Measurements from ENCODE around the gene FOXK2.
"Not testable (repeated sequence)": the region's sequence is repeated elsewhere in the genome, so short reads cannot be mapped to it uniquely, and the experiment has no call there.

Gene FOXK2

DNA sequence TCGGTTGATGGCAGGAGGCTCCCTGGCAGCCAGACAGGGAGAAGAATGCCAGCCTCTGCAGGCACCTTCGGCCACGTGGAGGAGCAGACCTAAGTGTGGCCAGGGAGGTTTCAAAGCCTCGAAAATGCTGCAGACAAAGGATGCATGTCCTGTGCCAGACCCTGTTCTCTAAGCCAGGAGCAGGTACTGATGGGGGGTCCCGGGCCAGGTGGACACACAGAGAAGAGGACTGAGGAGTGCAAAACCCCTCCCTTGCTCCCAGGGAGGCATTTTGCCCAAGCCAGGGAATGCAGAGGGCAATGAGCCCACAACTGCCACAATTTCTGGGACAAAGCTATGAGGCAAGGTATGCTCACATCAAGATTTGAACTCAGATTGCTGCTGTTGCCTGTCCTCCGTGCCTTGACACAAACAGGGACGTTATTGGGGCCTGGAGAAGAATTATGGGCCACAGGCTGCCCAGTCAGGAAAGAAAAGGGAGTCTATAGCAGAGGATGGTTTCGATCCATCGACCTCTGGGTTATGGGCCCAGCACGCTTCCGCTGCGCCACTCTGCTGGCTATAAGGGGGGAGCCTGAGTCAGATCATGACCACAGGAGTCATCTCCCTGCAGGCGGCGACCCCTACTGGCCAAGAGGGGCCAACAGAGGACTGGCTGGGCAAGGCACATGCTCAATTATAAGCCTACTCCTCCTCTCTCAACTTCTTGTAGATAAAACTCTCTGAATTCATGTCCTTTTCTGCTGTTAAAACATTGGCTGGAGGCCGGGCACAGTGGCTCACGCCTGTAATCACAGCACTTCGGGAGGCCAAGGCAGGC, 25.1 kb upstream of the FOXK2 start:
- in situ Hi-C loops (cut with MboI; ENCODE audit: low sequenced_read_pairs): no loop called here

DNA sequence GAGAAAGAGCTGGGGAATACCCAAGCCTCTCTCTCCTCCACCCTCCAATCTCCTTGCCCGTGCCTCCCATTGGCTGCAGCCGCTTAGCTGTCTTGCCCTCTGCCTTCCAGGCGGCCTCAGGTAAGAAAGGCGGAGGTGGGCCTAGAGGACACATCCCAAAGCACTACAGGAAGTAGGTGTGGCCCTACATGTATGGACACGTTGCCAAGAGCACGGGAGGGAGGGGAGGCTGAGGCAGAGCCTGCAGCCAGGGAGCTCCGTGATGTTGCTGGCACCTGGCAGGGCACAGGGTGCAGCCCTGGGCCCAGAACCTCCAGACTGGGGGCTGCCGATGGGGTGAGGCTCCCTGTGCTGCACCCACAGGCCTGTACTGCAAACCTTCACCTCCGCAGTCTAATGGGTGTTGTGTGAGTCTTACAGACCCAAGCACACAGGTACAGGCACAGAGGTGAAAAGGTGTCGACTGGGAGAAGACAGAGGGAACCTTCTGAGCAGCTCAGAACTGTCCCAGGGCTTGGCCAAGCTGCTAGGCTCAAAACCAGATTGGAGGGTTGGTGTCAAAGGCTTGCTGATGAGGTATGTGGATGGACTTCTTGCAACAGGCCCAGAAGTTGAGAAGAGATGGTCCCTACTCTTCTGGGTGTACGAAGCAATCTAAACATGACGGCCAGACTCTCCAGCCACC, 23.5 kb upstream of the FOXK2 start:
- in situ Hi-C loops (cut with MboI; ENCODE audit: low sequenced_read_pairs): no loop called here

DNA sequence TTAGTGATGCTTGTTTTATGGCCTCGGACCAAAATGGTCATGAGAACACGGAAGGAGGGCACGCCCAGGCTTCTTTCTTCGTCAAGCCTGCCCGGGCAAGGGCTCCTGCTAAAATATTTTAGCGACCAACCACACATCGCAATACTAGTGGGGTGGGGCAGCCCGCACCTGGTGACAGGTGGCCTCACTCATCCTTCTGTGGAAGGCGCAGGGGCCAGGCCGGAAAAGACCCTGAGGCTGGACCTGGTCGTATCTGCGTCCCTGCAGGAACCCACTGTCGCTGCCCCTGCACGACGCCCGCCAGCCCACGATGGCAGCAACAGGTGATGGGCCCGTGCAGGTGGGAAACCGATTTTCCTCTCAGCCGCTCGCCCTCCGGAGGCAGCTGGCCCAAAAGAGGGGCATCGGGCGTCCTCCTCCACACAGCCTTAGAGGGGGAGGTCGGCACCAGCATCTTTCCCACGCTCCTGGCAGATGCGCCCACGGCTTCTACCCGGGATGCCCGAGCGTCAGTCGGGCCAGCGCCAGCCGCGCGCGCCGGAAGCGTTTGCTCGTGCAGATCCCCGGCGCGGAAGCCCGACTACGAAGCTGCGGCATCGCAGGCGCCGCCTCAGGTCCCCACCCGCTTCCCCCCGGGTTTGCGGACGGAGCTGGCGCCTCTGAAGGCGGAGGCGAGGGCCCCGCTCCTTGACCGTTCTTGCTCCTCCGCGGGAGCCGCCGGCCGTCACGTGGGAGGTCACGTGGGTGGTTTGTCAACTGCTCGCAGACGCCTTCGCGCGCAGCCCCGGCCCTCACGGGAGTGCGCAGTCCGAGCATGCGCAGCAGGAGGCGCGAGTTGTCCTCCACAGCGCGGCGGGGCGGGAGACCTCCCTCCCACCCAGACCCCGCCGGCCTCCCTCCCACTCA, 22.8 kb upstream of the FOXK2 start:
- in situ Hi-C loops (cut with MboI; ENCODE audit: low sequenced_read_pairs): no loop called here

DNA sequence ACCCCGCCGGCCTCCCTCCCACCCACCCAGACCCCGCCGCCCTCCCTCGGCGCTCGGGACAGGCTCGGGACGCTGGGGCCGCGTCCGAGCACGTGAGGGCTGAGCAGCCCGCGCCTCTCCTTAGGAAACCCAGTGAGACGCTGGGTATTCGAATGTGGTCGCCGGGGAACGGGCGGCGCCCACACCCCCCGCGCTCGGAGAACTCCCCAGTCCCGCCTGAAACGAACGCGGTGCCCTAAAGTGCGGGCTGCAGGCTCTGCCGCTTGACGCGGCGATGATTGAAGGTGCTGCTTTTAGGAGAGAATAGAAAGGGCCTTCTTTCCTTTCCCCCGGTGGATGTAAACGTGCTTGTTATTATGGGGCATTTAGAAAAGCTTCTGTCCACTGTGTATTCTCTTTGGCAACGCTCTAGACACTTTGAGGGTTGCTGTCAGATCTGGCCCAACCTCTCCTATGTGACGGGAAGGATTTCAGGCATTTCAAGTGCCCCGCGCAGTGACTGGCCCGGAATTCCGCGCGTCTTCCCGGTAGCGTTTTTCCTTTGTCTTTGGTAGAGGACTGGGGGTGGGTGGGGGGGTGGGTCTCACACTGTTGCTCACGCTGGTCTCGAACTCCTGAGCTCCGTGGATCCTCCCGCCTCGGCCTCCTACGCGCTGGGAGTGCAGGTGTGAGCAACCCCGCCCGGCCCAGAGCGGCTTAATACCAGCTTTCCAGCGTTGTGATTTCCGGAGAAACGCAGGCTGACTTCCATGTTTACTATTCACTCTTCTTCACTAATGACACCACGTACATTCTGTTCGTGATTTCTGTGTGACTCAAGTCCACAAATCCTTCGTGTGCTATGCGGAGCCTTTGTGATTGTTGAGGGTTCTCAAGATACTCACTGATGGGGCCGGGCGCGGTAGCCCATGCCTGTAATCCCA, 21.8 kb upstream of the FOXK2 start:
- in situ Hi-C loops (cut with MboI; ENCODE audit: low sequenced_read_pairs): no loop called here

DNA sequence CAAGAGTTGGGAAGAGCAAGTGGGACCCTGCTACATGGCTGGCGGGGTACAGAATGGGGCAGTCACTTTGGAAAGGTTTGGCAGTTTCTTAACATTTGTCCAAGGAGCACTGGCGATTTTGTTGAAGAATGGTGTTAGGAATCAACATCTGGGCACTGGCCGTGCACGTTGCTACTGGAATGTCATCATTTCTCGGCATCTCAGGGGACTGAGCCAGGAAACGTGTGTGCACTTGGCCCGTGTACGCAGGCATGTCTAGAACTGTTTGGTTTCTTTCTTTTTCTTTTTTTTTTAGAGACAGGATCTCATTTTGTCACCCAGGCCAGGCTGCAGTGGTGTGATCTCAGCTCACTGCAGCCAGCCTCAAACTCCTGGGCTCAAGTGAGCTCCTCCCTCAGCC, 17.3 kb upstream of the FOXK2 start:
- in situ Hi-C loops (cut with MboI; ENCODE audit: low sequenced_read_pairs): no loop called here

DNA sequence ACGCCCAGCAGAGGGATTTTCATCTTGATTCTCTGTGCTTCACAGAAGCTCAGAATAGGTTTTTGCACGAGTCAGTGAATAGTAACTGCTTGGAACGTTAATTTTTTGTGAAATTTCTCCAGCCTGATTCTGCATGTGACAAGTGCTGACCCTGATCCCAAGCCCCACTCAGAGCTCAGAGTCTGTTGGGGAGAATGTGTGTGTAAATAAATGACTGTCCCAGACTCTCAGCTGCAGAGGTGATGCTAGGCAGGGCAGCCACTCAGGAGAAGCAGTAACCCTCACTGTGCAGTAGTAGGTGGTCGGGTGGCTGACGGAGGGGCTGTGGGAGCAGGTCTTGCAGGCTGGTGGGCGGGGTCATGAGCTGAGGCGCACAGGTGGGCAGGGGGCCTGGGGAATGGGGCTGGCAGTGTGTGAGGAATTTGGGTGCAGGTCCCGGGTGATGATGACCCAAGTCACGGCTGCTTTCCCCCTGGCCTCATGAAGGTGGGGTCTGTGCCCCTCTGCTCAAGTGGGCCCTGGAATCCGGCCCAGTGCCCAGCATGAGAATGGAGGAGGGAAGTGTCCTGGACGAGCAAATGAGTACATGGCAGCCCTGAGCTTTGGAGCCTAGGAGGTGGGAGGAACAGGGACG, 16.3 kb upstream of the FOXK2 start:
- in situ Hi-C loops (cut with MboI; ENCODE audit: low sequenced_read_pairs): no loop called here

DNA sequence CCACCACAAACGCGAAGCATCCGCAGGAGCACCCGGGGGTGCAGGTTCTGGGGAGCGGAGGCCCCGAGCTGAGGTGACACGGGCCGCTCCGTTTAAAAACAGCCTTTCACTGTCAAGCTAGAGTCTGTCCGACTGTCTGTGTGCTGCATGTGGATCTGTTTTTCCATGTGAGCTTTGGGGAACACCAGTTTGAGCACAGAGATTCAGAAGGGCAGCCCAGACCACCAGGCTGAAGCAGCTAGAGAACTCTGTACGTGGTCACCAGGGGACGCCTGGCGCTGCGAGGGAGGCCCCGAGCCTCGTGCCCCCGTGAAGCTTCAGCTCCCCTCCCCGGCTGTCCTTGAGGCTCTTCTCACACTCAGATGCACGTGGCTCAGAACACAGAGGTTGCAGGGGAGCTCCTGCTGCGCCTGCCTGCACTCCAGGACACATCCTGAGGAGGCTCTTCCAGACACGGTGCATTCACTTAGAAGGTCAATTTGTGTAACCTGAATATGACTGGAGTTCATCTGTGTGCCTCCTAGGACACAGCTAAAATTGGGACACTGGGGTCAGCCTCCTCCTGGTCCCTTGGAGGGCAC, 15.7 kb upstream of the FOXK2 start:
- in situ Hi-C loops (cut with MboI; ENCODE audit: low sequenced_read_pairs): no loop called here

DNA sequence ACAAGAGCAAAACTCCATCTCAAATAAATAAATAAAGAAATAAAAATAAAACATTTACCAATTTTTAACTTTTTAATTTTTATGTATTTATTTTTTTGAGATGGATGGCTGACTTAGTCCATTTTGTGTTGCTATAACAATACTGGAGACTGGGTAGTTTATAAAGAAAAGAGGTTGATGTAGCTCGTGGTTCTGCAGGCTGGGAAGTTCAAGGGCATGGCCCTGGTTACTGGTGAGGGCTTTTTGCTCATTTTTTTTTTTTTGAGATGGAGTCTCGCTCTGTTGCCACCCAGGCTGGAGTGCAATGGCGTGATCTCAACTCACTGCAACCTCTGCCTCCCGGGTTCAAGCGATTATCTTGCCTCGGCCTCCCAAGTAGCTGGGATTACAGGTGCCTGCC, 14.2 kb upstream of the FOXK2 start:
- in situ Hi-C loops (cut with MboI; ENCODE audit: low sequenced_read_pairs): no loop called here

DNA sequence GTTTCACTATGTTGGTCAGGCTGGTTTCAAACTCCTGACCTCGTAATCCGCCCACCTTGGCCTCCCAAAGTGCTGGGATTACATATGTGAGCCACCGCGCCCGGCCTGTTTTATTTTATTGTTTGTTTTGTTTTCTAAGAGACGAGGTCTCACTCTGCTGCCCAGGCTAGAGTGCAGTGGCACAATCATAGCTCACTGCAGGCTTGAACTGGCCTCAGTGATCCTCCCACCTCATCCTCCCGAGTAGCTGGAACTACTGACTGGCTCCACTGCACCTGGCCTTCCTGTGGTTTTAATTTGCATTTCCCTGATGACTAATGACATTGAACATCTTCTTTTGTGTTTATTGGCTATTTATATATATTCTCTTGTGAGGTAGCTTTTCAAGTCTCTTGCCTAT, 13.1 kb upstream of the FOXK2 start:
- in situ Hi-C loops (cut with MboI; ENCODE audit: low sequenced_read_pairs): not testable (repeated sequence)

DNA sequence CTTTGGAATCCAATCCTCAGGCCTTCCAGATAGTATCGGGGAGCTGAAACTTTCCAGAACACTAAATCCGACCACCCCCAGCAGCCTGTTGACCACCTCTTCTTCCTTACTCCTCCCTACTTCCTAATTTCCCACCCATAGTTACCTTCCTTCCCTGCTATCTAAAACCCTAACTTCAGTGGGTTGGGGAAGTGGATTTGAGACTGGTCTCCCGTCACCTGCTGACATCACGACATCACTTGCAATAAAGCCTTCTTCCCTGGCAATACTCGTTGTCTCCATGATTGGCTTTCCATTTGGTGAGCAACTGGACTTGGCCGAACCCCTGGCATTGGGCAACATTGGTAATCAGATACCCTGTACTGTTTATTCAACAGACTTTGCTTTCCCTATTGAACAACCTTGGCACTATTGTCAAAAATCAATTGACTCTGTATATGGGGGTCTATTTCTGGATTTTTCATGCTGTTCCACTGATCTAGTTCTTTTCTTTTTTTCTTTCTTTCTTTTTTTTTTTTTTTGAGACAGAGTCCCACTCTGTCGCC, 11.8 kb upstream of the FOXK2 start:
- in situ Hi-C loops (cut with MboI; ENCODE audit: low sequenced_read_pairs): no loop called here

DNA sequence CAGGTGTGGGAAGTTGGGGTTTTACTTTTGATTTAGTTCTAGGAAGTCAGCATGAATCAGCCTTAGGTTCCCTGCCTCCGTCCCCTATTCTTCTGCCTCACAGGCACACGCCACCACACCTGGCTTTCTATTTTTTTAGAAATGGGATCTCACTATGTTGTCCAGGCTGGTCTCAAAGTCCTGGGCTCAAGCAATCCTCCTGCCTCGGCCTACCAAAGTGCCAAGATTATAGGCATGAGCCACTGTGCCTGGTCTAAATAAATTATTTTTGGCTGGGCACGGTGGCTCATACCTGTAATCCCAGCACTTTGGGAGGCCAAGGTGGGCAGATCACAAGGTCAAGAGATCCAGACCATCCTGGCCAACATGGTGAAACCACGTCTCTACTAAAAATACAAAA, 7.9 kb upstream of the FOXK2 start:
- in situ Hi-C loops (cut with MboI; ENCODE audit: low sequenced_read_pairs): not testable (repeated sequence)

DNA sequence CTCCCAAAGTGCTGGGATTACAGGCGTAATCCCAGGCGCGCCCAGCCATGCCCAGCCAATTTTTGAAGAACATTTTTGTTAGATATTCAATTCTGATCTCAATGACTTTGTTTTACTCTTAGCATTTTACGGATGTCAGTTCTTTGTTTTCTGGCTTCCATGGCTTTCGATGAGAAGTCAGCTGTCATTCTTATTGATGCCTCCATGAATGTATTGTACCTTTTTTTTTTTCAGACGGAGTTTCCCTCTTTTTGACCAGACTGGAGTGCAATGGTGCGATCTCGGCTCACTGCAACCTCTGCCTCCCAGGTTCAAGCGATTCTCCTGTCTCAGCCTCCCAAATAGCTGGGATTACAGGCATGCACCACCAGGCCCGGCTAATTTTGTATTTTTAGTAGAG, 5.7 kb upstream of the FOXK2 start:
- in situ Hi-C loops (cut with MboI; ENCODE audit: low sequenced_read_pairs): not testable (repeated sequence)

DNA sequence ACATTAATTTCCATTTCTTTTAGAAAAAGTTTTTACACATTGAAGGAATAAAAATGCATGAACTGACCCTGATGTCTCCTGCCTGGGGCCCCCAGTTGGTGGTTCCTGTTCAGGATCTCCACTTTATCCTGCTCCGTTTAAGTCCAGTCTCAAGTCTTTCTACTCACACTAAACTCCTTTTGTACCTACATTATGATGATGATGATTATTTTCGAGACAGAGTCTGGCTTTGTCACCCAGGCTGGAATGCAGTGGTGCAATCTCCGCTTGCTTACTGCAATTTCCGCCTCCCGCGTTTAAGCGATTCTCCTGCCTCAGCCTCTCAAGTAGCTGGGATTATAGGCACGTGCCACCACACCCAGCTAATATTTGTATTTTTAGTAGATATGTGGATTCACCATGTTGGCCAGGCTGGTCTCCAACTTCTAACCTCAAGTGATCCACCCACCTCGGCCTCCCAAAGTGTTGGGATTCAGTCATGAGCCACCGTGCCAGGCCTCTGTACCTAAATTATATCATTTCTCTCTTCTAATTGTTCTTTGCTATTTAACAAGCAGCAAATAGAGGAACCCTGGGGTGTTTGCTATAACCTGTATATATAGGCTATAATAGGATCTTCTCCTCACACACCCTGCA, 2.2 kb upstream of the FOXK2 start:
- in situ Hi-C loops (cut with MboI; ENCODE audit: low sequenced_read_pairs): no loop called here

DNA sequence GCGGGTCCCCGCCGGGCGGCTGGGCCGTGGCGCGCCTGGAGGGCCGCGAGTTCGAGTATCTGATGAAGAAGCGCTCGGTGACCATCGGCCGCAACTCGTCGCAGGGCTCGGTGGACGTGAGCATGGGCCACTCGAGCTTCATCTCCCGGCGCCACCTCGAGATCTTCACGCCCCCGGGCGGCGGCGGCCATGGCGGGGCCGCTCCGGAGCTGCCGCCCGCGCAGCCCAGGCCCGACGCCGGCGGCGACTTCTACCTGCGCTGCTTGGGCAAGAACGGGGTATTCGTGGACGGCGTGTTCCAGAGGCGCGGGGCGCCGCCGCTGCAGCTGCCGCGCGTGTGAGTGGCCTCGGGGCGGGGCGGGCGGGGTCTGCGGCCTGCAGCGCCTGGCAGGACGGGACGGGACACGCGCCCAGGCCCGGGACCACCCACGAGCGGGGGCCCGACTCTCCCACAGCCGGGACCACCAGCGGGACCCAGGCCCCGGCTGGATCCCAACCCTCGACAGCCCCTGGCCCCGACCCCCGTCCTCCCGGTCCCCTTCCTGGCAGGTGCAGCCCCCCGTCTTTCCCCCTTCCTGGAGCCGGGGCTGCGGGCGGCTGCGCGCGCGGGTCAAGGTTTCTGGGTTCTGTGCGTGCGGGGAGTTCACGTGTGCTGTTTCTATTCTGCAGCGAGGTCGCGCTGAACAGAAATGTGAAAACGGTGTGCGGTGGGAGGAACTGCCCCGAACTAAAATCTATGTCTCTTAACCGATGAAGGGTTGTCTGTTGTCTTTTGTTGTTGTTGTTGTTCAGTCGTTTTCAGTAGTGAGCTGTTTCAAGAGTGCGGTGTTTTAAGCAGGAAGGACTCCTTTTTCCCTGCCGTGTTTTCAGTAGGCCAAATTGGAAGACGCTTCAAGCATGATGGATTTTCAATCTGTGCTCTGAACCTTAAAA, 705 bp downstream of the FOXK2 start:
- in situ Hi-C loops (cut with MboI; ENCODE audit: low sequenced_read_pairs): no loop called here

DNA sequence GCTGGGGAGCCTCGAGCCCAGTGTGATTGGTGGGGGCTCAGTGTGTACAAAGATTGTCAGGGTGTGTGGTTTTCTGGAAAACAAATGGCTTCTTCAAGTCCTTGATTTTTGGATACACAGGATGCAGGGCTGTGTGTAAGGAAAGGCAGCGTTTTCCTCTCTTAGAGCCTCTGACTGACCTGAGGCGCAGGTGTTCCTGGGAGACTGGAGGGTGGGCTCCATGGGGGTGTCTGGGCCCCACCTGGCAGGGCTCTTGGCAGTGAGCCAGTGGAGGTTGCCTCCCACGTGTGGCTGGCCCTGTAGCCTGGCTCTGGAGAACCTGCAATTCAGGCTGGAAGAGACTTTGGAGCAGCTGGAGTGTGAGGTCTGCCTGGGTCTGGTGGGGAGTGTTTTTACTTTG, 5.0 kb downstream of the FOXK2 start:
- in situ Hi-C loops (cut with MboI; ENCODE audit: low sequenced_read_pairs): no loop called here

DNA sequence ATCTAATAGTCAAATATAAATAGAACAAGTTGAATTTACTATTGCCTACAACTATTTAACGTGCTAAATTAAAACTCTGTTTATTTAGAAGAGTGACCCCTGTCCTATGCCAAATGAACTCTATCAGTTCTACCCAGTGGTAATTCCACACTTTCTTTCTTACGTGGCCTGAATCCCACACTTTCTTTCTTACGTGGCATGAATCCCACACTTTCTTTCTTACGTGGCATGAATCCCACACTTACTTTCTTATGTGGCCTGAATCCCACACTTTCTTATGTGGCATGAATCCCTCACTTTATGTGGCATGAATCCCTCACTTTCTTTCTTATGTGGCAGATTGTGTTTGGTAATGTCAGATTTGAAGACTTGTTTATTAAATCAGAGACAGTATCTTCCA, 6.2 kb downstream of the FOXK2 start:
- in situ Hi-C loops (cut with MboI; ENCODE audit: low sequenced_read_pairs): loop anchor here (25.0 kb wide), 1 partner anchor 88 kb away; no protein-coding TSS in a partner anchor

DNA sequence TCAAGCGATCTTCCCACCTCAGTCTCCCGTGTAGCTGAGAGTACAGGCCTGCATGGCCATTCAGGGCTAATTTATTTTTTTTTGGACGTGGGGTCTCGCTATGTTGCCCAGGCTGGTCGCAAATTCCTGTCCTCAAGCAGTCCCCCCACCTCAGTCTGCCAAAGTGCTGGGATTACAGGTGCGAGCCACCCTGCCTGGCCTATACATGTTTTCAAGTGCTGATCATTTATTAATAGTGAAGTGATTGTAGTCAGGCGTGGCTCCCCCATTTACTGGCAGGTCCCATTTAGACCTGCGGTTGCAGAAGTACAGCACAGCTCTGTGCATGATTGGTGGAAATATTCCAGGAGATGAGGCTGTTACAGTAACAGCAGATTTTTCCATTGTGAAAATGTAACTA, 8.4 kb downstream of the FOXK2 start:
- in situ Hi-C loops (cut with MboI; ENCODE audit: low sequenced_read_pairs): loop anchor here (25.0 kb wide), 1 partner anchor 91 kb away; no protein-coding TSS in a partner anchor
